PFSK-1 (cell line): ENCODE measurements around the gene SV2C.

Experiments
- FOXP2 ChIP-seq: optimal IDR thresholded peaks from 2 replicates; pipeline ENCODE3; 2011; ENCODE audit warnings: borderline replicate concordance, control low read depth, inconsistent platforms; ENCODE audit not compliant: insufficient read depth; ENCODE audit errors: extremely low read length, extremely low read depth
- POLR2AphosphoS5 ChIP-seq: IDR thresholded peaks from 2 replicates; pipeline ENCODE4 v1.6.1; 2012; ENCODE audit warnings: low read depth, mild to moderate bottlenecking, control low read depth, low read length, moderate library complexity
- REST ChIP-seq, 2 experiments: IDR thresholded peaks; 2 replicates each; pipeline versions ENCODE4 v1.6.1 to v1.8.0; 2011 to 2012; ENCODE audit warnings: low read depth in 2 of 2, low read length in 2 of 2, control low read depth in 1 of 2, inconsistent platforms in 1 of 2, mild to moderate bottlenecking in 1 of 2, moderate library complexity in 1 of 2; ENCODE audit not compliant: insufficient read depth in 1 of 2
- SIN3A ChIP-seq: IDR thresholded peaks from 2 replicates; pipeline ENCODE4 v1.6.1; 2012; ENCODE audit warnings: mild to moderate bottlenecking, low read length, moderate library complexity, borderline replicate concordance; ENCODE audit not compliant: insufficient read depth
- TAF1 ChIP-seq: IDR thresholded peaks from 2 replicates; pipeline ENCODE4 v1.6.1; 2012; ENCODE audit warnings: low read length, control low read depth, borderline replicate concordance; ENCODE audit not compliant: insufficient read depth

SV2C gene

GRCh38 chr5:76356887-76357286, 273.7 kb downstream of the SV2C start:
- no peak for TF ChIP-seq SIN3A
- TF ChIP-seq REST (IDR thresholded peaks at IDR 0.05; ENCODE audit: insufficient read depth in 1 of 2, low read depth in 2 of 2, low read length in 2 of 2) = no peak
- TF ChIP-seq TAF1 = no peak
- no peak for TF ChIP-seq POLR2AphosphoS5

GRCh38 chr5:76363352-76364225, 280.4 kb downstream of the SV2C start:
- no peak for TF ChIP-seq REST (IDR thresholded peaks at IDR 0.05; ENCODE audit: insufficient read depth in 1 of 2, low read depth in 2 of 2, low read length in 2 of 2)
- TF ChIP-seq POLR2AphosphoS5 = no peak
- TF ChIP-seq TAF1 = no peak
- no peak for TF ChIP-seq FOXP2
- TF ChIP-seq SIN3A = no peak

- TF ChIP-seq TAF1 (no peak), POLR2AphosphoS5 (no peak), SIN3A (no peak), FOXP2 (no peak), REST (IDR thresholded peaks at IDR 0.05; ENCODE audit: insufficient read depth in 1 of 2, low read depth in 2 of 2, low read length in 2 of 2) (no peak)
These were observed 281.0 kb downstream of the SV2C start for GRCh38 chr5:76364226-76364589.

GRCh38 chr5:76365561-76365960, 282.4 kb downstream of the SV2C start:
- TF ChIP-seq REST (IDR thresholded peaks at IDR 0.05; ENCODE audit: insufficient read depth in 1 of 2, low read depth in 2 of 2, low read length in 2 of 2) = no peak
- TF ChIP-seq POLR2AphosphoS5 = no peak
- TF ChIP-seq FOXP2 = no peak
- TF ChIP-seq SIN3A = no peak
- TF ChIP-seq TAF1 = no peak
